ENCODE results near the gene CPLANE1. TPM values are rescaled to one million over a fixed set of nuclear protein-coding genes. Genes with fewer than 3 reads are reported as not detected.
"Not testable (repeated sequence)": the region's sequence is repeated elsewhere in the genome, so short reads cannot be mapped to it uniquely, and the experiment has no call there.

Gene CPLANE1
- total and polyA plus RNA-seq, 2 donors from 2014 or later: 3.7 to 23.3 TPM

DNA sequence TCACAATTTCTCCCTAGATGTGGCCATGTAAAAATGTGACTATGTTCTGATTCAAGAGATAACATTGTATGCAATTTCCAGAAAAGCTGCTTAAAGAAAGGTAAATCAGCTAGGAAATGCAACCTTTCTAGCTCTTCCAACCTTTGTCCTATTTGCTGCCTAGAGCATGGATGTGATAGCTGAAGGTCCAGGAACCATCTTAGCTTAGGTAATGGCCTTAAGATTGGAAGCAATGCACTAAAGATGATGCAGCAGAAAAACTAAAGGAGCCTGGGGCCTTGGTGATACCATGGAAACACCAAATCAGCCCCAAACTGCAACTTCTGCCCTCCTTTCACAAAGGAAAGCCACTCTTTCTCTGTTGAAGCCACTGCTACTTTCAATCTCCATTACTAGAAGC is 27.0 kb downstream of the CPLANE1 start:
- Histone ChIP-seq H3K4me3 (ENCODE audit: low read length in 3 of 3) (no peak overlapping the region), H3K27me3 (ENCODE audit: control insufficient read depth, insufficient read depth, low read length) (no peaks in the 10 kb centered on the region), H3K9ac (ENCODE audit: low read length in 3 of 3) (no peak overlapping the region), H3K9me3 (ENCODE audit: control insufficient read depth in 2 of 3, insufficient read depth in 1 of 3, low read length in 3 of 3) (no peaks in the 10 kb centered on the region), H3K27ac (ENCODE audit: low read depth in 2 of 2, low read length in 2 of 2) (no peak overlapping the region), H3K4me1 (ENCODE audit: control insufficient read depth in 2 of 3, insufficient read depth in 2 of 3, low read depth in 1 of 3, low read length in 3 of 3) (no peaks in the 10 kb centered on the region), H3K36me3 (ENCODE audit: control insufficient read depth in 2 of 3, insufficient read depth in 3 of 3, low read length in 3 of 3) (peaks cover 0 to 30% (median 16%) of the 10 kb centered on the region in 3 donors)
- TF ChIP-seq, protein P1, sequence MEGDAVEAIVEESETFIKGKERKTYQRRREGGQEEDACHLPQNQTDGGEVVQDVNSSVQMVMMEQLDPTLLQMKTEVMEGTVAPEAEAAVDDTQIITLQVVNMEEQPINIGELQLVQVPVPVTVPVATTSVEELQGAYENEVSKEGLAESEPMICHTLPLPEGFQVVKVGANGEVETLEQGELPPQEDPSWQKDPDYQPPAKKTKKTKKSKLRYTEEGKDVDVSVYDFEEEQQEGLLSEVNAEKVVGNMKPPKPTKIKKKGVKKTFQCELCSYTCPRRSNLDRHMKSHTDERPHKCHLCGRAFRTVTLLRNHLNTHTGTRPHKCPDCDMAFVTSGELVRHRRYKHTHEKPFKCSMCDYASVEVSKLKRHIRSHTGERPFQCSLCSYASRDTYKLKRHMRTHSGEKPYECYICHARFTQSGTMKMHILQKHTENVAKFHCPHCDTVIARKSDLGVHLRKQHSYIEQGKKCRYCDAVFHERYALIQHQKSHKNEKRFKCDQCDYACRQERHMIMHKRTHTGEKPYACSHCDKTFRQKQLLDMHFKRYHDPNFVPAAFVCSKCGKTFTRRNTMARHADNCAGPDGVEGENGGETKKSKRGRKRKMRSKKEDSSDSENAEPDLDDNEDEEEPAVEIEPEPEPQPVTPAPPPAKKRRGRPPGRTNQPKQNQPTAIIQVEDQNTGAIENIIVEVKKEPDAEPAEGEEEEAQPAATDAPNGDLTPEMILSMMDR (IDR thresholded peaks at IDR 0.05; ENCODE audit: borderline replicate concordance, extremely low read depth, insufficient read depth): no peak
- intact Hi-C loops (cut with DNase I): no loop called here
- no peak for DNase-seq
- FAIRE-seq: no peak

- intact Hi-C loops (cut with DNase I); H3K4me1 ChIP-seq (ENCODE audit: control insufficient read depth in 2 of 3, insufficient read depth in 2 of 3, low read depth in 1 of 3, low read length in 3 of 3); H3K27ac ChIP-seq (ENCODE audit: low read depth in 2 of 2, low read length in 2 of 2); H3K4me3 ChIP-seq (ENCODE audit: low read length in 3 of 3); DNase-seq; FAIRE-seq; H3K9ac ChIP-seq (ENCODE audit: low read length in 3 of 3); H3K27me3 ChIP-seq (ENCODE audit: control insufficient read depth, insufficient read depth, low read length); H3K9me3 ChIP-seq (ENCODE audit: control insufficient read depth in 2 of 3, insufficient read depth in 1 of 3, low read length in 3 of 3): not testable (repeated sequence)
- H3K36me3 ChIP-seq (ENCODE audit: control insufficient read depth in 2 of 3, insufficient read depth in 3 of 3, low read length in 3 of 3): peaks cover 0 to 24% (median 14%) of the 10 kb centered on the region in 3 donors
Observed at GRCh38 chr5:37220426-37220825, 28.8 kb downstream of the CPLANE1 start.

- H3K9ac ChIP-seq (ENCODE audit: low read length in 3 of 3); H3K4me3 ChIP-seq (ENCODE audit: low read length in 3 of 3); H3K9me3 ChIP-seq (ENCODE audit: control insufficient read depth in 2 of 3, insufficient read depth in 1 of 3, low read length in 3 of 3); H3K27ac ChIP-seq (ENCODE audit: low read depth in 2 of 2, low read length in 2 of 2); H3K27me3 ChIP-seq (ENCODE audit: control insufficient read depth, insufficient read depth, low read length); DNase-seq; intact Hi-C loops (cut with DNase I); FAIRE-seq; H3K4me1 ChIP-seq (ENCODE audit: control insufficient read depth in 2 of 3, insufficient read depth in 2 of 3, low read depth in 1 of 3, low read length in 3 of 3): not testable (repeated sequence)
- H3K36me3 ChIP-seq (ENCODE audit: control insufficient read depth in 2 of 3, insufficient read depth in 3 of 3, low read length in 3 of 3): peaks cover 0 to 24% (median 14%) of the 10 kb centered on the region in 3 donors
Observed at GRCh38 chr5:37219384-37219783, 29.8 kb downstream of the CPLANE1 start.

DNA sequence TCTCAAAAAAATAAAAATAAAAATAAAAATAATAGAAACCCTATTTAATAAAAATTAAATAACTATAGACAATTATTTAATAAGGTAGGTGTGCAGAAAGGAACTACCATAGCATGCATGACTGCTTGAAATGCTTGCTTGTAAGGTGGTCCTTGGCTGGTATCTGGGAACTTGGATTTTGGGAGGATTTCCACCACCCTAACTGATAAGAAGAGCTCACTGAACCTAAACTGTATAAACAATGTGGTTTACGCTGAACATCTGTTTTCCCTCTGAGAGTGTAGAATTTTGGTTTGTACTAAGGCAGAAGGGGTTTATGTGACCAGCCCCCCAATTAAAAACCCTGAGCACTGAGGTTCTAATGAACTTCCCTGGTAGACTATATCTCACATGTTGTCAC is 31.2 kb downstream of the CPLANE1 start:
- H3K4me1 ChIP-seq (ENCODE audit: control insufficient read depth in 2 of 3, insufficient read depth in 2 of 3, low read depth in 1 of 3, low read length in 3 of 3): no peaks in the 10 kb centered on the region
- no peak for FAIRE-seq
- DNase-seq: no peak
- H3K36me3 ChIP-seq (ENCODE audit: control insufficient read depth in 2 of 3, insufficient read depth in 3 of 3, low read length in 3 of 3): peaks cover 2 to 15% (median 9%) of the 10 kb centered on the region in 3 donors
- TF ChIP-seq, protein P1 (IDR thresholded peaks at IDR 0.05; ENCODE audit: borderline replicate concordance, extremely low read depth, insufficient read depth): no peak
- H3K9me3 ChIP-seq (ENCODE audit: control insufficient read depth in 2 of 3, insufficient read depth in 1 of 3, low read length in 3 of 3): no peaks in the 10 kb centered on the region
- H3K27ac ChIP-seq (ENCODE audit: low read depth in 2 of 2, low read length in 2 of 2): no peak overlapping the region
- no peak overlapping the region for H3K9ac ChIP-seq (ENCODE audit: low read length in 3 of 3)
- no peaks in the 10 kb centered on the region for H3K27me3 ChIP-seq (ENCODE audit: control insufficient read depth, insufficient read depth, low read length)
- H3K4me3 ChIP-seq (ENCODE audit: low read length in 3 of 3): no peak overlapping the region
- intact Hi-C loops (cut with DNase I): no loop called here

Data from kidney (tissue), 14 donors.